Measurements from ENCODE around the gene GPR180.

DNA sequence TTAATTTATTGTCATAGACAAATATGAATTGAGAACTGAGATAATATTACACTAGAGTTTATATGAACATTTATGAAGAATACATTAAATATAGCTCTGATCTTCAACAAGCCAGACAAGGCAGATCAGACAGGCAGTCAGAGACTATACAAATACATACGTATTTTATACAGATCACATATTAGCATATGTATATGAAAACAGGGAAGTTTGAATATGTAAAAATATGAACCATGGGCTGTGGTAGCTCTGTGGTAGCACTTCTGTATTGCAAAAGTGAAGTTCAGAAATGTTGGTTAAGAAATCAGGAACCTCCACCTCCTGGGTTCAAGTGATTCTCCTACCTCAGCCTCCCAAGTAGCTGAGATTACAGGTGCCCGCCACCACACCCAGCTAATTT is 20.7 kb downstream of the GPR180 start:
- TF ChIP-seq, protein P1, sequence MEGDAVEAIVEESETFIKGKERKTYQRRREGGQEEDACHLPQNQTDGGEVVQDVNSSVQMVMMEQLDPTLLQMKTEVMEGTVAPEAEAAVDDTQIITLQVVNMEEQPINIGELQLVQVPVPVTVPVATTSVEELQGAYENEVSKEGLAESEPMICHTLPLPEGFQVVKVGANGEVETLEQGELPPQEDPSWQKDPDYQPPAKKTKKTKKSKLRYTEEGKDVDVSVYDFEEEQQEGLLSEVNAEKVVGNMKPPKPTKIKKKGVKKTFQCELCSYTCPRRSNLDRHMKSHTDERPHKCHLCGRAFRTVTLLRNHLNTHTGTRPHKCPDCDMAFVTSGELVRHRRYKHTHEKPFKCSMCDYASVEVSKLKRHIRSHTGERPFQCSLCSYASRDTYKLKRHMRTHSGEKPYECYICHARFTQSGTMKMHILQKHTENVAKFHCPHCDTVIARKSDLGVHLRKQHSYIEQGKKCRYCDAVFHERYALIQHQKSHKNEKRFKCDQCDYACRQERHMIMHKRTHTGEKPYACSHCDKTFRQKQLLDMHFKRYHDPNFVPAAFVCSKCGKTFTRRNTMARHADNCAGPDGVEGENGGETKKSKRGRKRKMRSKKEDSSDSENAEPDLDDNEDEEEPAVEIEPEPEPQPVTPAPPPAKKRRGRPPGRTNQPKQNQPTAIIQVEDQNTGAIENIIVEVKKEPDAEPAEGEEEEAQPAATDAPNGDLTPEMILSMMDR (IDR thresholded peaks at IDR 0.05; ENCODE audit: low read depth, low read length) = no peak
- TF ChIP-seq POLR2A (IDR thresholded peaks at IDR 0.05; ENCODE audit: extremely low read depth, insufficient read length) = no peak
- TF ChIP-seq, protein P2, sequence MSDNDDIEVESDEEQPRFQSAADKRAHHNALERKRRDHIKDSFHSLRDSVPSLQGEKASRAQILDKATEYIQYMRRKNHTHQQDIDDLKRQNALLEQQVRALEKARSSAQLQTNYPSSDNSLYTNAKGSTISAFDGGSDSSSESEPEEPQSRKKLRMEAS (IDR thresholded peaks at IDR 0.05; ENCODE audit: low read depth, low read length) = no peak

All from NB4 (cell line).